Measurements from ENCODE around the gene IFT22.
"Not testable (repeated sequence)": the region's sequence is repeated elsewhere in the genome, so short reads cannot be mapped to it uniquely, and the experiment has no call there.

The IFT22 gene

GRCh38 chr7:101292566-101292965 lies 29.0 kb downstream of the IFT22 start:
- not testable (repeated sequence) for H3K36me3 ChIP-seq (ENCODE audit: control insufficient read depth in 1 of 2, insufficient read depth in 2 of 2, low read length in 2 of 2); H3K4me3 ChIP-seq (ENCODE audit: low read depth in 1 of 2, low read length in 2 of 2); H3K9me3 ChIP-seq (ENCODE audit: control insufficient read depth in 1 of 2, low read length in 2 of 2); H3K27me3 ChIP-seq (ENCODE audit: low read depth, low read length); H3K4me1 ChIP-seq (ENCODE audit: control insufficient read depth in 1 of 2, insufficient read depth in 2 of 2, low read length in 2 of 2); H3K27ac ChIP-seq (ENCODE audit: low read length)

GRCh38 chr7:101290186-101291037 lies 31.2 kb downstream of the IFT22 start:
- H3K9me3 ChIP-seq (ENCODE audit: control insufficient read depth in 1 of 2, low read length in 2 of 2); H3K36me3 ChIP-seq (ENCODE audit: control insufficient read depth in 1 of 2, insufficient read depth in 2 of 2, low read length in 2 of 2); H3K4me3 ChIP-seq (ENCODE audit: low read depth in 1 of 2, low read length in 2 of 2); H3K4me1 ChIP-seq (ENCODE audit: control insufficient read depth in 1 of 2, insufficient read depth in 2 of 2, low read length in 2 of 2); H3K27ac ChIP-seq (ENCODE audit: low read length); H3K27me3 ChIP-seq (ENCODE audit: low read depth, low read length): not testable (repeated sequence)

- H3K9me3 ChIP-seq (ENCODE audit: control insufficient read depth in 1 of 2, low read length in 2 of 2); H3K4me1 ChIP-seq (ENCODE audit: control insufficient read depth in 1 of 2, insufficient read depth in 2 of 2, low read length in 2 of 2); H3K27me3 ChIP-seq (ENCODE audit: low read depth, low read length); H3K4me3 ChIP-seq (ENCODE audit: low read depth in 1 of 2, low read length in 2 of 2); H3K27ac ChIP-seq (ENCODE audit: low read length); H3K36me3 ChIP-seq (ENCODE audit: control insufficient read depth in 1 of 2, insufficient read depth in 2 of 2, low read length in 2 of 2): not testable (repeated sequence)
Observed at GRCh38 chr7:101289687-101290086, 31.9 kb downstream of the IFT22 start.

- Histone ChIP-seq H3K4me1 (ENCODE audit: control insufficient read depth in 1 of 2, insufficient read depth in 2 of 2, low read length in 2 of 2) (no peaks in the 10 kb centered on the region), H3K4me3 (ENCODE audit: low read depth in 1 of 2, low read length in 2 of 2) (no peak overlapping the region), H3K27ac (ENCODE audit: low read length) (no peak overlapping the region), H3K27me3 (ENCODE audit: low read depth, low read length) (peaks cover 3% of the 10 kb centered on the region), H3K9me3 (ENCODE audit: control insufficient read depth in 1 of 2, low read length in 2 of 2) (no peaks in the 10 kb centered on the region), H3K36me3 (ENCODE audit: control insufficient read depth in 1 of 2, insufficient read depth in 2 of 2, low read length in 2 of 2) (no peaks in the 10 kb centered on the region)
Observed at GRCh38 chr7:101288439-101288838, 33.2 kb downstream of the IFT22 start.

GRCh38 chr7:101287032-101287431 lies 34.6 kb downstream of the IFT22 start:
- H3K4me3 ChIP-seq (ENCODE audit: low read depth in 1 of 2, low read length in 2 of 2) = no peak overlapping the region
- no peaks in the 10 kb centered on the region for H3K9me3 ChIP-seq (ENCODE audit: control insufficient read depth in 1 of 2, low read length in 2 of 2)
- no peaks in the 10 kb centered on the region for H3K36me3 ChIP-seq (ENCODE audit: control insufficient read depth in 1 of 2, insufficient read depth in 2 of 2, low read length in 2 of 2)
- H3K27ac ChIP-seq (ENCODE audit: low read length) = no peak overlapping the region
- H3K27me3 ChIP-seq (ENCODE audit: low read depth, low read length) = peaks cover 3% of the 10 kb centered on the region
- H3K4me1 ChIP-seq (ENCODE audit: control insufficient read depth in 1 of 2, insufficient read depth in 2 of 2, low read length in 2 of 2) = no peaks in the 10 kb centered on the region

- not testable (repeated sequence) for H3K4me1 ChIP-seq (ENCODE audit: control insufficient read depth in 1 of 2, insufficient read depth in 2 of 2, low read length in 2 of 2); H3K27me3 ChIP-seq (ENCODE audit: low read depth, low read length); H3K36me3 ChIP-seq (ENCODE audit: control insufficient read depth in 1 of 2, insufficient read depth in 2 of 2, low read length in 2 of 2); H3K9me3 ChIP-seq (ENCODE audit: control insufficient read depth in 1 of 2, low read length in 2 of 2); H3K4me3 ChIP-seq (ENCODE audit: low read depth in 1 of 2, low read length in 2 of 2); H3K27ac ChIP-seq (ENCODE audit: low read length)
Observed at GRCh38 chr7:101285880-101286279, 35.7 kb downstream of the IFT22 start.

GRCh38 chr7:101285171-101285570 lies 36.4 kb downstream of the IFT22 start:
- no peaks in the 10 kb centered on the region for H3K4me1 ChIP-seq (ENCODE audit: control insufficient read depth in 1 of 2, insufficient read depth in 2 of 2, low read length in 2 of 2)
- H3K36me3 ChIP-seq (ENCODE audit: control insufficient read depth in 1 of 2, insufficient read depth in 2 of 2, low read length in 2 of 2) = no peaks in the 10 kb centered on the region
- no peaks in the 10 kb centered on the region for H3K27me3 ChIP-seq (ENCODE audit: low read depth, low read length)
- no peaks in the 10 kb centered on the region for H3K9me3 ChIP-seq (ENCODE audit: control insufficient read depth in 1 of 2, low read length in 2 of 2)
- H3K27ac ChIP-seq (ENCODE audit: low read length) = no peak overlapping the region
- H3K4me3 ChIP-seq (ENCODE audit: low read depth in 1 of 2, low read length in 2 of 2) = no peak overlapping the region

GRCh38 chr7:101280912-101281311 lies 40.7 kb downstream of the IFT22 start:
- not testable (repeated sequence) for H3K36me3 ChIP-seq (ENCODE audit: control insufficient read depth in 1 of 2, insufficient read depth in 2 of 2, low read length in 2 of 2); H3K27me3 ChIP-seq (ENCODE audit: low read depth, low read length); H3K9me3 ChIP-seq (ENCODE audit: control insufficient read depth in 1 of 2, low read length in 2 of 2); H3K4me1 ChIP-seq (ENCODE audit: control insufficient read depth in 1 of 2, insufficient read depth in 2 of 2, low read length in 2 of 2); H3K4me3 ChIP-seq (ENCODE audit: low read depth in 1 of 2, low read length in 2 of 2); H3K27ac ChIP-seq (ENCODE audit: low read length)

GRCh38 chr7:101278461-101279292 lies 42.9 kb downstream of the IFT22 start:
- H3K27ac ChIP-seq (ENCODE audit: low read length) = no peak overlapping the region
- no peaks in the 10 kb centered on the region for H3K27me3 ChIP-seq (ENCODE audit: low read depth, low read length)
- no peaks in the 10 kb centered on the region for H3K36me3 ChIP-seq (ENCODE audit: control insufficient read depth in 1 of 2, insufficient read depth in 2 of 2, low read length in 2 of 2)
- no peaks in the 10 kb centered on the region for H3K9me3 ChIP-seq (ENCODE audit: control insufficient read depth in 1 of 2, low read length in 2 of 2)
- no peaks in the 10 kb centered on the region for H3K4me1 ChIP-seq (ENCODE audit: control insufficient read depth in 1 of 2, insufficient read depth in 2 of 2, low read length in 2 of 2)
- H3K4me3 ChIP-seq (ENCODE audit: low read depth in 1 of 2, low read length in 2 of 2) = no peak overlapping the region

GRCh38 chr7:101277155-101277554 lies 44.5 kb downstream of the IFT22 start:
- Histone ChIP-seq H3K27me3 (ENCODE audit: low read depth, low read length) (no peaks in the 10 kb centered on the region), H3K4me1 (ENCODE audit: control insufficient read depth in 1 of 2, insufficient read depth in 2 of 2, low read length in 2 of 2) (no peaks in the 10 kb centered on the region), H3K4me3 (ENCODE audit: low read depth in 1 of 2, low read length in 2 of 2) (no peak overlapping the region), H3K9me3 (ENCODE audit: control insufficient read depth in 1 of 2, low read length in 2 of 2) (no peaks in the 10 kb centered on the region), H3K27ac (ENCODE audit: low read length) (no peak overlapping the region), H3K36me3 (ENCODE audit: control insufficient read depth in 1 of 2, insufficient read depth in 2 of 2, low read length in 2 of 2) (no peaks in the 10 kb centered on the region)

GRCh38 chr7:101273206-101273605 lies 48.4 kb downstream of the IFT22 start:
- H3K4me3 ChIP-seq (ENCODE audit: low read depth in 1 of 2, low read length in 2 of 2) = no peak overlapping the region
- no peaks in the 10 kb centered on the region for H3K4me1 ChIP-seq (ENCODE audit: control insufficient read depth in 1 of 2, insufficient read depth in 2 of 2, low read length in 2 of 2)
- no peak overlapping the region for H3K27ac ChIP-seq (ENCODE audit: low read length)
- H3K9me3 ChIP-seq (ENCODE audit: control insufficient read depth in 1 of 2, low read length in 2 of 2) = no peaks in the 10 kb centered on the region
- no peaks in the 10 kb centered on the region for H3K27me3 ChIP-seq (ENCODE audit: low read depth, low read length)
- no peaks in the 10 kb centered on the region for H3K36me3 ChIP-seq (ENCODE audit: control insufficient read depth in 1 of 2, insufficient read depth in 2 of 2, low read length in 2 of 2)

Measured in muscle layer of duodenum (tissue), 2 donors.